Tibial artery (tissue), 4 donors: ENCODE data around the gene MAP2K3.

ENCODE experiments used
- DNase-seq, 2 donors: peaks; one replicate each; pipeline ENCODE4 v3.0.0-alpha.2; 2019
- H3K27ac ChIP-seq, 2 donors: fragments of 200-600 bp; sonication (generic) in 1 of 2; 1 replicate in 1 of 2; 2 replicates in 1 of 2; pipeline ENCODE4 v1.5.1; 2018 to 2019; ENCODE audit warnings: mild to moderate bottlenecking in 1 of 2
- H3K27me3 ChIP-seq, 2 donors: fragments of 200-600 bp; sonication (generic) in 1 of 2; one replicate each; pipeline versions ENCODE4 v1.5.1 to v1.6.0; 2016 to 2019
- H3K36me3 ChIP-seq, 3 donors: fragments of 200-600 bp; sonication (generic) in 2 of 3; one replicate each; pipeline ENCODE4 v1.5.1; 2016 to 2019; ENCODE audit warnings: mild to moderate bottlenecking in 2 of 3
- H3K4me1 ChIP-seq, 4 donors: fragments of 200-600 bp; sonication (generic) in 2 of 4; 1 replicate in 3 of 4; 2 replicates in 1 of 4; pipeline ENCODE4 v1.5.1; 2016 to 2019
- H3K4me3 ChIP-seq, 2 donors: fragments of 200-600 bp; sonication (generic) in 1 of 2; 1 replicate in 1 of 2; 2 replicates in 1 of 2; pipeline ENCODE4 v1.5.1; 2018 to 2019; ENCODE audit warnings: mild to moderate bottlenecking in 2 of 2
- H3K9me3 ChIP-seq, 3 donors: fragments of 200-600 bp; sonication (generic) in 1 of 3; one replicate each; pipeline ENCODE4 v1.5.1; 2016 to 2019
- intact Hi-C: fragments of 100-400 bp; cut with DNase I; formaldehyde crosslinking; loops from one replicate; pipeline ENCODE4 v1.15.0; 2023; ENCODE audit warnings: low total_unique reads
- TF ChIP-seq, protein P1 (sequence below), 2 experiments: fragments of 200-600 bp in 1 of 2; fragments of 450-650 bp in 1 of 2; IDR thresholded peaks; one replicate each; pipeline ENCODE4 v1.5.1; 2017 to 2019; ENCODE audit warnings: antibody characterized with exemption in 2 of 2, mild to moderate bottlenecking in 1 of 2, moderate library complexity in 1 of 2

Gene MAP2K3

DNA sequence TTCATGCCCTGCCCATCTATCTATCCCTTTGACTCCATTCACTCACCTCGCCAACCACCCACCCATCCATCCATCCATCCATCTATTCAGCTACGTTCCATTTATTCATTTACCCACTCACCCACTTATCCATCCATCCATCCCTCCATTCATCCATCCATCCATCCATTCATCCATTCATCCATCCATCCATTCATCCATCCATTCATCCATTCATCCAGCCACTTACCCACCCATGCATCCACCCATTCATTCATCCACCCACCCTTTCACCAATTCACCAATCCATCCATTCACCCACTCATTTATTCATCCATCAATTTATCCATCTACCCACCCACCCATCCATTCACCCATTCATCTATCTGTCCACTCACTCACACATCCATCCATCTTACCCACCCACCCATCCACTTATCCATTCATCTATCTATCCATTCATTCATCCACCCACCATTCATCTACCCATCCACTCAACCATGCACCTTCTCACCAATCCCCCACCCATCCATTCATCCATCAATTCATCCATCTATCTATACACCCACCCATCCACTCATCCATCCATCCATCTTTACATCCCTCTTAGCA is 72.1 kb downstream of the MAP2K3 start:
- intact Hi-C loops, result no loop called here
- no peak for DNase-seq
- Histone ChIP-seq H3K27me3 (no peaks in the 10 kb centered on the region), H3K36me3 (no peaks in the 10 kb centered on the region), H3K27ac (no peak overlapping the region), H3K4me1 (no peaks in the 10 kb centered on the region), H3K9me3 (no peaks in the 10 kb centered on the region), H3K4me3 (no peak overlapping the region)
- TF ChIP-seq, protein P1, sequence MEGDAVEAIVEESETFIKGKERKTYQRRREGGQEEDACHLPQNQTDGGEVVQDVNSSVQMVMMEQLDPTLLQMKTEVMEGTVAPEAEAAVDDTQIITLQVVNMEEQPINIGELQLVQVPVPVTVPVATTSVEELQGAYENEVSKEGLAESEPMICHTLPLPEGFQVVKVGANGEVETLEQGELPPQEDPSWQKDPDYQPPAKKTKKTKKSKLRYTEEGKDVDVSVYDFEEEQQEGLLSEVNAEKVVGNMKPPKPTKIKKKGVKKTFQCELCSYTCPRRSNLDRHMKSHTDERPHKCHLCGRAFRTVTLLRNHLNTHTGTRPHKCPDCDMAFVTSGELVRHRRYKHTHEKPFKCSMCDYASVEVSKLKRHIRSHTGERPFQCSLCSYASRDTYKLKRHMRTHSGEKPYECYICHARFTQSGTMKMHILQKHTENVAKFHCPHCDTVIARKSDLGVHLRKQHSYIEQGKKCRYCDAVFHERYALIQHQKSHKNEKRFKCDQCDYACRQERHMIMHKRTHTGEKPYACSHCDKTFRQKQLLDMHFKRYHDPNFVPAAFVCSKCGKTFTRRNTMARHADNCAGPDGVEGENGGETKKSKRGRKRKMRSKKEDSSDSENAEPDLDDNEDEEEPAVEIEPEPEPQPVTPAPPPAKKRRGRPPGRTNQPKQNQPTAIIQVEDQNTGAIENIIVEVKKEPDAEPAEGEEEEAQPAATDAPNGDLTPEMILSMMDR (IDR thresholded peaks at IDR 0.05), result no peak

DNA sequence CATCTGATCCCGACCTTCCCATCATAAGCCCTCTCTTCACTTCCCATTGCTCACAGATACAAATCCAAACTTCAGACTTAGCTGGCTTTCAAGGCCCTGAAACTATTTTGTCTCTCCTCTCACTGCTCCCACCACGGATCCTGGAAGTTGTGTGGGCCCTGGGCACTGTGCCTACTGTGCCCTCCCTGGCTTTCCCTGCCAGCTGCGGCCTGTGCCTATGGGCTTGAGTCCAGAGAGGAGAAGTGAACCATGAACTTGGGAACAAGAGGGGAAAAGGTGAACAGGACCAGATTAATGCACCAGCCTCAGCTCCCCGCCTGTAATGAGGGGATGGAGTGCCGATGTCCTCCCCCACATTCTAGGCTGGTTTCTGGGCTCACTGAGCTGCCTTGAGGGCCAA is 72.8 kb downstream of the MAP2K3 start:
- Histone ChIP-seq H3K27me3 (no peaks in the 10 kb centered on the region), H3K4me3 (no peak overlapping the region), H3K9me3 (no peaks in the 10 kb centered on the region), H3K4me1 (no peaks in the 10 kb centered on the region), H3K36me3 (no peaks in the 10 kb centered on the region), H3K27ac (no peak overlapping the region)
- no peak for DNase-seq
- TF ChIP-seq, protein P1 (IDR thresholded peaks at IDR 0.05), result no peak
- intact Hi-C loops, result no loop called here

DNA sequence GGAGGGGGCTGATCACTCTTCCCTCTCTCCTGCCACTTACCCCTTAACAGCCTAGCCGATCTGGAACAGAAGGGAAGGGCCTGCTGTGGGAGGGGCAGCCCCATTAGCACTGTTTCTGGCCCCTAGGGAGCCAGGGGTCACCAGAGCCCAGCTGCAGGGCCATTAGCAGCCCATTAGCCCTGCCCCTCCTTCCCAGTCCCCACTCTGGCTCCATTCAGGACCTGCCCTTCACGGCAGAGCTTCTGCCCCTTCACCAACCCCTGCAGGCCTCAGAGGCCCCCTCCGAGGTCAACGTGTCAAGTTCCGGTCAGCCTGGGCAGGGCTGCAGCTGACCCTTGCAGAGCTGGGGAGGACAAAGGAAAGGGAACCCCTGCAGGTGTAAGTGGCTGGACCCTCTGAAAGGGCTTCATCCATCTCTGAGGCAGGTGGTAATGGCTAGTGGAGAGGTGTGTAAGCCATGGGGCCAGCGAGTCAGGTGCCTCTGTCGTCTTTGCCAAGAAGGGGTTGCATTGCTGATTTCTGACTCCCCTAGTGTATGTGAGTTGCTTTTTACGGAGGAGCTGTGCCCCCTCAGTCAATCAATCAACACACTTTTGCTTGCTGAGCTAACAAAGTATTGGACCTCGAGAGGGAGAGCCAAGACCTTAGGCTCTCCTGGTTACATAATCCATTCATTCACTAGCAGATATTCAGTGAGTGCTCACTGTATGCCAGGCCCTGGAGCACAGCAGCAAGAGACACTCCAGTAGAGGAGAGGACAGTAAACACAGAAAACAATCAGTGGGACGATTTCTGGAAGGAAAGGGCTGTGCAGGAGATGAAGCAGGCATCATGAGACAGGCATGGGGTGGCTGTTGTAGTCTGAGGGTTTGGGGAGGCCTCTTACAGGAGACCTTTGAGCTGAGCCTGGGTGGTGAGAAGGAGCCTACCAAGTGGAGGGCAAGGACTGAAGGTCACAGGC is 73.5 kb downstream of the MAP2K3 start:
- DNase-seq, result no peak
- TF ChIP-seq, protein P1 (IDR thresholded peaks at IDR 0.05), result no peak
- Histone ChIP-seq H3K27me3 (no peaks in the 10 kb centered on the region), H3K9me3 (no peaks in the 10 kb centered on the region), H3K27ac (no peak overlapping the region), H3K4me3 (no peak overlapping the region), H3K36me3 (no peaks in the 10 kb centered on the region), H3K4me1 (no peaks in the 10 kb centered on the region)
- intact Hi-C loops, result no loop called here

DNA sequence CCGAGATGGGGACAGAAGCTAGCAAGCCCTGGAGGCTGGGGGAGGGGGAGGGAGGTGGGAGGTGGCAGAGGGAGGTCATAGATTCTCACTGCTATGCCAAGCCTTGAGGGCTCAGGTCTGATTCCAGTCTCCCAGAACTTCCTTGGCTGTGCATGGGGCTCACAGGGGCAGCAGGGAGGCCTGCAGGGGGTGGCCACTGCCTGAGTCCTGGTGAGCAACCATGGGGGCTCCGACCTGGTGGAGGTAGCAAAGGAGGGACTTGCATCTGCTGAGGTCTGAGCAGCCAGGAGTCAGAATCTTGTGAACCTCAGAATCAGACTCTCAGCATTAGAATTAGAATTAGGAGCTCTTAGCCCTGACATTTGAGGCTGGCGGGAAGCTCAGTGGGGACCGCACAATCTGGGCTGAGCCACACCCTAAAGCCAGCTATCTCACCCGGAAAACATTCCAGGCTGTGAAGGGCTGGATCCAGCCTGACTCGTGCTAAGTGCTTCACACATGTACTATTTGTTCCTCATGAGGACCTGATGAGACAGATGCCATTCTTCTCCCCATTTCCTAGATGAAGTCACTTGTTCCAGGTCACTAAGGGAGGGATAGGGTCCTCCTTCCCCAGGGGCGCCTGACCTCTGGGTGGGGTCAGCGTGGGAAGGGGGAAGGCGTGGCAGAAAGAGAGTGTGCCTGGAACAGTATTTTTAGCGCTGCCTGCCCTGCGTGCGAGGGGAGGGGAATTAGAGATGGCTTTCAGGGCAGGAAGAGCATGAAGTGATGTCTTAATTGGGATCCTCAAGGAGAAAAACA is 74.4 kb downstream of the MAP2K3 start:
- TF ChIP-seq, protein P1 (IDR thresholded peaks at IDR 0.05), result no peak
- Histone ChIP-seq H3K27me3 (no peaks in the 10 kb centered on the region), H3K36me3 (no peaks in the 10 kb centered on the region), H3K4me3 (no peak overlapping the region), H3K27ac (no peak overlapping the region), H3K4me1 (no peaks in the 10 kb centered on the region), H3K9me3 (no peaks in the 10 kb centered on the region)
- intact Hi-C loops, result no loop called here
- no peak for DNase-seq

DNA sequence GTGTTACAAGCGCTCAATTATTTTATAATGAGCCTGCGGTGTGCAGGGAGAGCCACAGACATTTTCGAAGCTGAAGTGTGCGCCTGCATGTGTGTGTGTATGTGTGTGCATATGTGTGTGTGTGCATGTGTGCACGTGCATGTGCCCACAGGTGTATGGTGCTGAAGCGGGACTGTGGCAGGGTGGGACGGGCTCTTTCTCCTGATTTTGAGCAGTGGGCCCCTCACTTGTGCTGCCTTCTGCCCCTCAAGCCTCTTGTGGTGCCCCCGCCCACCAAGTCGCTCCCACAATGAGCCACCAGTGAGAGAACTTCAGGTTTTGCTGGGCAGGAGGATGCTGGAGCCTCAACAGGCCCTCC is 75.0 kb downstream of the MAP2K3 start:
- Histone ChIP-seq H3K4me3 (no peak overlapping the region), H3K36me3 (no peaks in the 10 kb centered on the region), H3K27me3 (no peaks in the 10 kb centered on the region), H3K4me1 (no peaks in the 10 kb centered on the region), H3K27ac (no peak overlapping the region), H3K9me3 (no peaks in the 10 kb centered on the region)
- DNase-seq, result no peak
- intact Hi-C loops, result no loop called here
- TF ChIP-seq, protein P1 (IDR thresholded peaks at IDR 0.05), result no peak
